ENCODE data around the gene OSBPL10. TPM values are rescaled to one million over a fixed set of nuclear protein-coding genes. Genes with fewer than 3 reads are reported as not detected.
A peak's percentile ranks its signal among the peaks of the same experiment; 100 is the strongest.

OSBPL10 gene
- total and polyA plus RNA-seq, 8 donors, result 1.8 to 37.7 (median 5.9) TPM

DNA sequence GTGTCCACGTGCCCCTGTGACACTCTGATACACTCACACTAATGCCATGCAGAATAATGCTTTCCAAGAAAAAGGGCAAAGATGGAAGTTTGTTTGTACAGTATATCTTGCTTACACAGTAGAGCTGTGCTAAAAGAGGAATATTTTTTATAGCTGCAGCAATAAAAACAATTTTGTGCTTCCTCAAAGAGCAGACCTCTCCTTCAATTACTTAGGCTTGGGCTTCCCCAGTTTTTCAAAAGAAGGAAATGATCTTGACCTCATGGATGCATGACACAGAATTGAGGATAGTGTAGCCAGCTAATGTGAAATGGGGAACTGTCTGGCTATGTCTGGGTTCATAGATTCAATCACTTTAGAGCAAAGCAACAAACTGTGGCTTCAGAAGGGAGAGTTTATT is 310.9 kb downstream of the OSBPL10 start:
- no peak overlapping the region for H3K4me3 ChIP-seq
- H3K9me3 ChIP-seq, result no peaks in the 10 kb centered on the region
- 27 to 64% (median 41%) methylated on average over 1 of the region's 1 CpG for WGBS, 5 donors
- intact Hi-C loops (cut with DNase I; ENCODE audit: low total_unique reads), result no loop called here
- DNase-seq, result peak in 1 of 2 donors; percentile 30
- no peaks in the 10 kb centered on the region for H3K27me3 ChIP-seq
- H3K27ac ChIP-seq, result no peak overlapping the region
- TF ChIP-seq POLR2AphosphoS5 (IDR thresholded peaks at IDR 0.05) (no peak), EP300 (IDR thresholded peaks at IDR 0.05) (no peak), POLR2A (IDR thresholded peaks at IDR 0.05) (no peak), CTCF (IDR thresholded peaks at IDR 0.05) (no peak)
- peaks cover 0 to 15% (median 4%) of the 10 kb centered on the region in 4 donors for H3K36me3 ChIP-seq
- peaks cover 0 to 9% (median 4%) of the 10 kb centered on the region in 4 donors for H3K4me1 ChIP-seq

GRCh38 chr3:31668242-31668641 is 312.8 kb downstream of the OSBPL10 start:
- Histone ChIP-seq H3K27ac (no peak overlapping the region), H3K9me3 (no peaks in the 10 kb centered on the region), H3K36me3 (peaks cover 0 to 25% (median 10%) of the 10 kb centered on the region in 4 donors), H3K4me3 (no peak overlapping the region), H3K4me1 (peaks cover 0 to 9% (median 4%) of the 10 kb centered on the region in 4 donors), H3K27me3 (no peaks in the 10 kb centered on the region)
- TF ChIP-seq EP300 (IDR thresholded peaks at IDR 0.05) (no peak), POLR2A (IDR thresholded peaks at IDR 0.05) (no peak), POLR2AphosphoS5 (IDR thresholded peaks at IDR 0.05) (no peak), CTCF (IDR thresholded peaks at IDR 0.05) (no peak)
- DNase-seq, result no peak
- intact Hi-C loops (cut with DNase I; ENCODE audit: low total_unique reads), result no loop called here
- WGBS, 5 donors, result 84 to 89% (median 84%) methylated on average over 4 of the region's 4 CpGs

GRCh38 chr3:31667582-31667981 is 313.5 kb downstream of the OSBPL10 start:
- peaks cover 0 to 26% (median 11%) of the 10 kb centered on the region in 4 donors for H3K36me3 ChIP-seq
- no peak overlapping the region for H3K4me3 ChIP-seq
- H3K27ac ChIP-seq, result no peak overlapping the region
- TF ChIP-seq EP300 (IDR thresholded peaks at IDR 0.05) (no peak), POLR2A (IDR thresholded peaks at IDR 0.05) (no peak), POLR2AphosphoS5 (IDR thresholded peaks at IDR 0.05) (no peak), CTCF (IDR thresholded peaks at IDR 0.05) (no peak)
- H3K27me3 ChIP-seq, result no peaks in the 10 kb centered on the region
- intact Hi-C loops (cut with DNase I; ENCODE audit: low total_unique reads), result no loop called here
- WGBS, 5 donors, result 75 to 87% (median 82%) methylated on average over 1 of the region's 1 CpG
- H3K4me1 ChIP-seq, result peaks cover 0 to 9% (median 4%) of the 10 kb centered on the region in 4 donors
- no peak for DNase-seq
- H3K9me3 ChIP-seq, result no peaks in the 10 kb centered on the region

GRCh38 chr3:31664031-31664430 is 317.0 kb downstream of the OSBPL10 start:
- Histone ChIP-seq H3K27ac (no peak overlapping the region), H3K4me1 (peaks cover 0 to 6% (median 2%) of the 10 kb centered on the region in 4 donors), H3K9me3 (no peaks in the 10 kb centered on the region), H3K36me3 (peaks cover 0 to 37% (median 16%) of the 10 kb centered on the region in 4 donors), H3K4me3 (no peak overlapping the region), H3K27me3 (no peaks in the 10 kb centered on the region)
- DNase-seq, result no peak
- TF ChIP-seq CTCF (IDR thresholded peaks at IDR 0.05), result no peak
- no peak for TF ChIP-seq EP300 (IDR thresholded peaks at IDR 0.05)
- TF ChIP-seq POLR2A (IDR thresholded peaks at IDR 0.05), result no peak
- no peak for TF ChIP-seq POLR2AphosphoS5 (IDR thresholded peaks at IDR 0.05)
- intact Hi-C loops (cut with DNase I; ENCODE audit: low total_unique reads), result no loop called here
- 96 to 100% (median 97%) methylated on average over 4 to 17 of the region's 17 CpGs for WGBS, 5 donors

All from stomach (tissue), 9 donors.